BJ (cell line): ENCODE measurements around the gene SLC43A3. TPM values are rescaled to one million over a fixed set of nuclear protein-coding genes. Genes with fewer than 3 reads are reported as not detected.

Experiments used
- CTCF ChIA-PET: fragments of 350-600 bp; formaldehyde crosslinking; extraction: SDS; loops from one replicate; lab custom pipeline; 2021; ENCODE audit warnings: antibody characterized with exemption, inconsistent platforms; lab: Yijun Ruan, JAX
- POLR2A ChIA-PET: fragments of 300-600 bp; sonication (Branson Sonifier 250); formaldehyde crosslinking; extraction: SDS; loops from one replicate; lab custom pipeline; 2021; ENCODE audit warnings: antibody characterized with exemption; lab: Charles Lee
- DNase-seq: peaks from one replicate; pipeline ENCODE4 v3.0.0-alpha.2; 2011; ENCODE audit warnings: low read depth
- H3K27me3 ChIP-seq: 2 replicates; pipeline ENCODE4 v1.6.0; 2011; ENCODE audit warnings: low read length; ENCODE audit not compliant: control insufficient read depth, insufficient read depth
- H3K36me3 ChIP-seq: 2 replicates; pipeline ENCODE4 v1.5.1; 2011; ENCODE audit warnings: low read length; ENCODE audit not compliant: control insufficient read depth, insufficient read depth
- H3K4me3 ChIP-seq: 2 replicates; pipeline ENCODE4 v1.5.1; 2011; ENCODE audit warnings: low read depth, mild to moderate bottlenecking, control low read depth, low read length
- CTCF ChIP-seq: IDR thresholded peaks from 2 replicates; pipeline ENCODE4 v1.5.1; 2011; ENCODE audit warnings: low read depth, mild to moderate bottlenecking, control low read depth, inconsistent platforms, low read length, moderate library complexity; ENCODE audit not compliant: insufficient read depth
- polyA plus RNA-seq: library from polyadenylated mRNA; depleted of rRNA; stranded (reverse); fragments of >200 nt; gene quantifications from 2 replicates; pipeline ENCODE4 v1.2.3, GENCODE V29; 2011

The SLC43A3 gene
- polyA plus RNA-seq, 1 experiment = 26.7 TPM

- no peak for DNase-seq
- CTCF ChIA-PET = interaction anchor here (2.1 kb wide), 1 partner anchor 9 kb away, joined by 12 read pairs; no protein-coding TSS in a partner anchor
- no peaks in the 10 kb centered on the region for H3K36me3 ChIP-seq
- no peak overlapping the region for H3K4me3 ChIP-seq
- no peak for TF ChIP-seq CTCF
- 0 out of 2 replicates have a peak, but pooled peaks cover 5% of the 10 kb centered on the region for H3K27me3 ChIP-seq
- POLR2A ChIA-PET = no interaction called here
Measured at GRCh38 chr11:57467508-57468157, 40.7 kb upstream of the SLC43A3 start.

GRCh38 chr11:57466680-57467079 lies 39.8 kb upstream of the SLC43A3 start:
- no peaks in the 10 kb centered on the region for H3K36me3 ChIP-seq
- H3K4me3 ChIP-seq = no peak overlapping the region
- no peak for TF ChIP-seq CTCF
- POLR2A ChIA-PET = no interaction called here
- CTCF ChIA-PET = interaction anchor here (12.8 kb wide), 1 partner anchor 14 kb away, joined by 188 read pairs; no protein-coding TSS in a partner anchor
- H3K27me3 ChIP-seq = peaks cover 5% of the 10 kb centered on the region; the same call in 1 of the 2 replicates
- no peak for DNase-seq

GRCh38 chr11:57464539-57465181 lies 37.7 kb upstream of the SLC43A3 start:
- H3K4me3 ChIP-seq = no peak overlapping the region
- no peak for TF ChIP-seq CTCF
- H3K27me3 ChIP-seq = peaks cover 16% of the 10 kb centered on the region
- no peak for DNase-seq
- CTCF ChIA-PET = interaction anchor here (1.0 to 12.8 kb wide), 2 partner anchors 16 to 62 kb away, joined by 4 to 188 read pairs; no protein-coding TSS in a partner anchor
- H3K36me3 ChIP-seq = no peaks in the 10 kb centered on the region
- POLR2A ChIA-PET = no interaction called here

GRCh38 chr11:57463671-57464538 lies 37.0 kb upstream of the SLC43A3 start:
- peaks cover 23% of the 10 kb centered on the region for H3K27me3 ChIP-seq
- no peaks in the 10 kb centered on the region for H3K36me3 ChIP-seq
- DNase-seq = no peak
- ChIA-PET POLR2A (no interaction called here), CTCF (interaction anchor here (1.0 to 12.8 kb wide), 4 partner anchors 17 to 63 kb away, joined by 3 to 188 read pairs (median 4); no protein-coding TSS in a partner anchor)
- TF ChIP-seq CTCF = no peak
- no peak overlapping the region for H3K4me3 ChIP-seq

GRCh38 chr11:57462597-57462996 lies 35.7 kb upstream of the SLC43A3 start:
- no peak overlapping the region for H3K4me3 ChIP-seq
- DNase-seq = no peak
- CTCF ChIA-PET = interaction anchor here (1.0 to 12.8 kb wide), 3 partner anchors 18 to 31 kb away, joined by 3 to 188 read pairs (median 3); no protein-coding TSS in a partner anchor
- TF ChIP-seq CTCF = no peak
- H3K27me3 ChIP-seq = peaks cover 27% of the 10 kb centered on the region
- POLR2A ChIA-PET = no interaction called here
- no peaks in the 10 kb centered on the region for H3K36me3 ChIP-seq
